Adrenal gland (tissue), 12 donors: ENCODE results near the gene FASTK. TPM values are rescaled to one million over a fixed set of nuclear protein-coding genes. Genes with fewer than 3 reads are reported as not detected.
A peak's percentile ranks its signal among the peaks of the same experiment; 100 is the strongest.

Experiments
- DNase-seq, 7 donors: peaks; one replicate each; pipeline ENCODE4 v3.0.0-alpha.2; 2019 to 2020
- H3K27ac ChIP-seq, 5 donors: fragments of 200-600 bp; sonication (generic) in 4 of 5; 1 replicate in 3 of 5; 2 replicates in 2 of 5; pipeline versions ENCODE4 v1.5.1 to v1.8.0; 2016 to 2020; ENCODE audit warnings: mild to moderate bottlenecking in 1 of 5
- H3K27me3 ChIP-seq: fragments of 200-600 bp; 2 replicates; pipeline ENCODE4 v1.8.0; 2021
- H3K36me3 ChIP-seq, 2 donors: fragments of 200-600 bp; replicated peaks in 1 of 2; 1 replicate in 1 of 2; 2 replicates in 1 of 2; pipeline versions ENCODE4 v1.5.1 to v1.8.0; 2018 to 2022
- H3K4me1 ChIP-seq, 2 donors: fragments of 200-600 bp; replicated peaks in 1 of 2; 1 replicate in 1 of 2; 2 replicates in 1 of 2; pipeline versions ENCODE4 v1.5.1 to v1.8.0; 2018 to 2021
- H3K4me3 ChIP-seq, 4 donors: fragments of 200-600 bp; sonication (generic) in 3 of 4; one replicate each; pipeline ENCODE4 v1.5.1; 2016 to 2018
- H3K9me3 ChIP-seq, 3 donors: fragments of 200-600 bp; sonication (generic) in 1 of 3; replicated peaks in 1 of 3; 1 replicate in 2 of 3; 2 replicates in 1 of 3; pipeline versions ENCODE4 v1.5.1 to v1.8.0; 2016 to 2021
- POLR2A ChIP-seq, 2 donors: fragments of 450-650 bp; IDR thresholded peaks; one replicate each; pipeline ENCODE4 v1.6.1; 2017; ENCODE audit warnings: antibody characterized with exemption in 2 of 2, mild to moderate bottlenecking in 2 of 2, moderate library complexity in 1 of 2
- WGBS, 4 donors: extraction: QIAGEN DNeasy Blood & Tissue Kit in 2 of 4; methylation state at CpG; one replicate each; pipeline versions ENCODE4 v1.1.5 to v1.1.7; 2013 to 2017; 5-methylcytosine and 5-hydroxymethylcytosine counted together
- intact Hi-C, 2 donors: fragments of 100-400 bp; cut with DNase I; formaldehyde crosslinking; loops; one replicate each; pipeline versions ENCODE4 v1.14.1 to v1.15.0; 2022 to 2023
- polyA plus RNA-seq, 3 donors: library from polyadenylated mRNA; stranded (reverse); fragments of 200-250 nt in 2 of 3; fragments of 350-450 nt in 1 of 3; fragmentation: Illumina TruSeq in 1 of 3; extraction: RNeasy Lipid Tissue Mini Kit (QIAGEN cat#74804) in 1 of 3; gene quantifications; one replicate each; pipeline ENCODE4 v1.2.3, GENCODE V29; 2013 to 2014
- total RNA-seq, 9 donors: library from RNA; depleted of rRNA in 4 of 9; stranded (reverse); fragments of >200 nt in 4 of 9; fragments of 120-200 nt in 1 of 9; fragmentation: NEBNext Ultra II Directional in 1 of 9; extraction: Animal tissue kit (Norgen Biotek cat#: 25700) in 1 of 9; gene quantifications; one replicate each; pipeline versions ENCODE4 v1.1.0 to v1.2.4, GENCODE V29; 2013 to 2023
- TF ChIP-seq, protein P1 (sequence below), 6 experiments: fragments of 450-650 bp in 4 of 6; fragments of 200-600 bp in 2 of 6; sonication (generic) in 1 of 6; IDR thresholded peaks; 1 replicate in 5 of 6; 2 replicates in 1 of 6; pipeline versions ENCODE4 v1.5.1 to v1.8.0; 2016 to 2021; ENCODE audit warnings: antibody characterized with exemption in 6 of 6, mild to moderate bottlenecking in 2 of 6, moderate library complexity in 1 of 6
- donor health status: healthy with polysubstance abuse.
- donor health status: Bipolar disorder and iron deficiency.
- donor health status: DM: yes; HTN: yes; CAD: no.
- donor health status: DM: no; HTN: no; CAD: no.
- donor health status: DM: no; HTN: no; CAD: no.
- donor health status: DM: yes; HTN: yes; CAD: no.

The FASTK gene
- total and polyA plus RNA-seq, 12 donors: 21.4 to 516 (median 85.8) TPM

DNA sequence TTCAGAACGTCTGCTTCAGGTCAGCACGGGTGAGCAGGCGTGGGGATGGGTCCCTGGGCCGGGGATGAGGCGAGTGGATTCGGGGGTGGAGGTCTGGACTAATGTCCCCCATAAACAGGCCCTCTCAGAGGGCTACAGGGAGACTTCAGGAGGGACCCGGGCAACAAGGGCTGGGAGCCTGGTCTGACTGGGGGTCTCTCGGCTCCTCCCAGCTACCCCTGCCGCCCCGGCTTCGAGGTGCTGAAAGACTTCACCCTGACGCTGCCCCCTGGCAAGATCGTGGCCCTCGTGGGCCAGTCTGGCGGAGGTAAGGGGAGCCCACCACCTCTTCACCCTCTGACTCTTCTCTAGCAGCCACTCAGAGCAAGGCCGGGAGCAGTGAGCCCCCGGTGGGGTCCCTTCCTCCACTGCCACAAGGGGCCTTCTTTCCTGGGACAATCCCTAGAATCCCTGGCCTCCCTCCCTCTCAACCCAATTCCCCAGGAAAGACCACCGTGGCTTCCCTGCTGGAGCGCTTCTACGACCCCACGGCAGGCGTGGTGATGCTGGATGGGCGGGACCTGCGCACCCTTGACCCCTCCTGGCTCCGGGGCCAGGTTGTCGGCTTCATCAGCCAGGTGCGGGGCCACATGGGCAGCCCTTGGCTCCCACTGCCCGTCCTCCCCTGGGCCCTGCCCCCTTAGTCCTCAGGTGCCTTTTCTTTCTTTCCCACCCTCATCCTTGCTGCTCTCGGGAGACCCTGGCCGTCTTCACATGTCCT lies 39.8 kb downstream of the FASTK start:
- Histone ChIP-seq H3K4me3 (no peak overlapping the region), H3K27ac (no peak overlapping the region), H3K9me3 (no peaks in the 10 kb centered on the region), H3K4me1 (peaks cover 13 to 17% of the 10 kb centered on the region in 2 donors), H3K27me3 (no peaks in the 10 kb centered on the region), H3K36me3 (peaks cover 0 to 29% of the 10 kb centered on the region in 2 donors)
- WGBS, 4 donors: 89 to 93% (median 92%) methylated on average over 23 to 30 of the region's 30 CpGs
- intact Hi-C loops: no loop called here
- no peak for TF ChIP-seq POLR2A (IDR thresholded peaks at IDR 0.05)
- TF ChIP-seq, protein P1, sequence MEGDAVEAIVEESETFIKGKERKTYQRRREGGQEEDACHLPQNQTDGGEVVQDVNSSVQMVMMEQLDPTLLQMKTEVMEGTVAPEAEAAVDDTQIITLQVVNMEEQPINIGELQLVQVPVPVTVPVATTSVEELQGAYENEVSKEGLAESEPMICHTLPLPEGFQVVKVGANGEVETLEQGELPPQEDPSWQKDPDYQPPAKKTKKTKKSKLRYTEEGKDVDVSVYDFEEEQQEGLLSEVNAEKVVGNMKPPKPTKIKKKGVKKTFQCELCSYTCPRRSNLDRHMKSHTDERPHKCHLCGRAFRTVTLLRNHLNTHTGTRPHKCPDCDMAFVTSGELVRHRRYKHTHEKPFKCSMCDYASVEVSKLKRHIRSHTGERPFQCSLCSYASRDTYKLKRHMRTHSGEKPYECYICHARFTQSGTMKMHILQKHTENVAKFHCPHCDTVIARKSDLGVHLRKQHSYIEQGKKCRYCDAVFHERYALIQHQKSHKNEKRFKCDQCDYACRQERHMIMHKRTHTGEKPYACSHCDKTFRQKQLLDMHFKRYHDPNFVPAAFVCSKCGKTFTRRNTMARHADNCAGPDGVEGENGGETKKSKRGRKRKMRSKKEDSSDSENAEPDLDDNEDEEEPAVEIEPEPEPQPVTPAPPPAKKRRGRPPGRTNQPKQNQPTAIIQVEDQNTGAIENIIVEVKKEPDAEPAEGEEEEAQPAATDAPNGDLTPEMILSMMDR (IDR thresholded peaks at IDR 0.05): no peak
- no peak for DNase-seq

DNA sequence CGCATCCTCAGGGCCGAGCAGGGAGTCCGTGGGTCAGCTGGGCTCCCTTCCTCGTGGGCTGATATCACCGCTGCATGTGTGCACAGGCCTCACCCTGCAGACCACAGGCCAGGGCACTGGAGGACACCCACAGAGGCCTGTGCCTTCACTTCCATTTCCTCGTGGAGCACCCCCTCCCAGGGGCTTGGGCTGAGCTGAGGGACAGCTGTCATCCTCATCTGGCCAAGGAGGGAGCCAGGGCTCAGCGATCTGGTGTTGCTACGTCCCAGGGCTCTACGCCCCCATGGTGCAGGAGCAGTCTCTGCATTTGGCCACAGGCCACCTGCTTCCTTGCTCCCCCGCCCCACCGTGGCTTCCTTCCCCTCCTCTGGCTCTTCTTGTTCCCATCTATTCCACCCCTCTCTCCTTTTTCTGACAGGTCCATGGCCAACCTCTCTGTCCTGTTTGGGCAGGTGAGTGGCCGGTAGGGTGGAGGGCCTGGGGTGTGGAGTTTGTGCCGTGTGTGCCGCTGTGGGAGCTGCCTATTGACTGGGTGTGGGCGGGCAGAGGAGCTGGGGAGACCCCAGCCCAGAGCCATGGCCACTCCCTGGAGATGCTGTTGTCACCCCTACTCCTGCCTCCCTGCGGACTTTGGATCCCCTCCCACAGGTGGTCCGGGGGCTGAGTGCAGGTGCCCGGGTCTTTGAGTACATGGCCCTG lies 40.6 kb downstream of the FASTK start:
- WGBS, 4 donors: 60 to 67% (median 64%) methylated on average over 14 to 18 of the region's 18 CpGs

GRCh38 chr7:151038951-151039849 lies 41.4 kb downstream of the FASTK start:
- Histone ChIP-seq H3K36me3 (peaks cover 0 to 39% of the 10 kb centered on the region in 2 donors), H3K27ac (peak overlapping the region in 4 of 5 donors; percentile 62 to 89 (median 79)), H3K9me3 (no peaks in the 10 kb centered on the region), H3K4me1 (peaks cover 13 to 17% of the 10 kb centered on the region in 2 donors), H3K4me3 (no peak overlapping the region), H3K27me3 (no peaks in the 10 kb centered on the region)
- TF ChIP-seq POLR2A (IDR thresholded peaks at IDR 0.05): peak in 1 of 2 donors; percentile 75
- TF ChIP-seq, protein P1 (IDR thresholded peaks at IDR 0.05): no peak
- intact Hi-C loops: no loop called here
- 15 to 30% (median 22%) methylated on average over 8 to 12 of the region's 12 CpGs for whole genome bisulfite sequencing, 4 donors
- peak; percentile 91 to 97 (median 95) for DNase-seq

More for the DNA sequence above, 40.6 kb downstream of the FASTK start:
- Histone ChIP-seq H3K27ac (peak overlapping the region in 2 of 5 donors; percentile 87 to 89), H3K36me3 (peaks cover 0 to 37% of the 10 kb centered on the region in 2 donors), H3K4me3 (no peak overlapping the region), H3K9me3 (no peaks in the 10 kb centered on the region), H3K27me3 (no peaks in the 10 kb centered on the region), H3K4me1 (peaks cover 13 to 17% of the 10 kb centered on the region in 2 donors)
- TF ChIP-seq, protein P1 (IDR thresholded peaks at IDR 0.05): no peak
- no peak for TF ChIP-seq POLR2A (IDR thresholded peaks at IDR 0.05)
- no peak for DNase-seq
- intact Hi-C loops: no loop called here
